PC-9 (cell line): ENCODE measurements around the gene PTOV1. TPM values are rescaled to one million over a fixed set of nuclear protein-coding genes. Genes with fewer than 3 reads are reported as not detected.

Source experiments
- BruUV-seq: library from RNA; stranded (reverse); fragments of 400-500 nt; replicated peaks from 2 replicates; lab custom pipeline; 2021; lab: Mats Ljungman, UMichigan
- CTCF ChIA-PET: fragments of 300-600 bp; sonication (Branson Sonifier 250); formaldehyde crosslinking; loops from one replicate; lab custom pipeline; 2022; ENCODE audit warnings: antibody characterized with exemption; lab: Charles Lee
- POLR2A ChIA-PET: fragments of 300-600 bp; sonication (Branson Sonifier 250); formaldehyde crosslinking; loops from one replicate; lab custom pipeline; 2022; ENCODE audit warnings: antibody characterized with exemption; ENCODE audit not compliant: unreplicated experiment; lab: Charles Lee
- DNase-seq, 2 experiments: peaks; one replicate each; pipeline versions ENCODE4 v3.0.0 to v3.0.0-alpha.2; 2015 to 2022; ENCODE audit warnings: mixed read lengths in 1 of 2
- H2AFZ ChIP-seq: fragments of 200-600 bp; sonication (generic); 2 replicates; pipeline ENCODE4 v1.8.1; 2017; ENCODE audit warnings: antibody characterized with exemption
- H3F3A ChIP-seq: fragments of 200-600 bp; sonication (generic); 2 replicates; pipeline ENCODE4 v1.8.1; 2017; ENCODE audit warnings: antibody characterized with exemption, mild to moderate bottlenecking, low read depth; ENCODE audit not compliant: insufficient read depth
- H3K27ac ChIP-seq: fragments of 200-600 bp; sonication (generic); 2 replicates; pipeline ENCODE4 v1.6.1; 2016; ENCODE audit warnings: mixed run types
- H3K27me3 ChIP-seq: fragments of 200-600 bp; sonication (generic); 2 replicates; pipeline ENCODE4 v1.6.1; 2016; ENCODE audit warnings: low read depth, mixed run types; ENCODE audit not compliant: insufficient read depth
- H3K36me3 ChIP-seq: fragments of 200-600 bp; sonication (generic); 2 replicates; pipeline ENCODE4 v1.6.1; 2016; ENCODE audit warnings: low read depth, mixed run types
- H3K4me1 ChIP-seq: fragments of 200-600 bp; sonication (generic); replicated peaks from 2 replicates; pipeline ENCODE4 v1.6.1; 2016; ENCODE audit warnings: mixed run types; ENCODE audit not compliant: insufficient read depth
- H3K4me2 ChIP-seq: fragments of 200-600 bp; sonication (generic); 2 replicates; pipeline ENCODE4 v1.6.1; 2017; ENCODE audit warnings: mixed run types
- H3K4me3 ChIP-seq: fragments of 200-600 bp; sonication (generic); 2 replicates; pipeline ENCODE4 v1.6.1; 2016; ENCODE audit warnings: mixed run types
- H3K79me2 ChIP-seq: fragments of 200-600 bp; sonication (generic); 2 replicates; pipeline ENCODE4 v1.6.1; 2017; ENCODE audit warnings: low read depth, mixed run types
- H3K9me2 ChIP-seq: fragments of 200-600 bp; sonication (generic); 2 replicates; pipeline ENCODE4 v1.8.1; 2017; ENCODE audit warnings: mild to moderate bottlenecking; ENCODE audit not compliant: insufficient read depth
- H3K9me3 ChIP-seq: fragments of 200-600 bp; sonication (generic); 2 replicates; pipeline ENCODE4 v1.8.1; 2016; ENCODE audit warnings: low read depth; ENCODE audit not compliant: insufficient read depth
- H4K20me1 ChIP-seq: fragments of 200-600 bp; sonication (generic); 2 replicates; pipeline ENCODE4 v1.8.1; 2017; ENCODE audit not compliant: insufficient read depth
- CTCF ChIP-seq: fragments of 200-600 bp; sonication (generic); conservative IDR thresholded peaks from 2 replicates; pipeline ENCODE4 v1.6.1; 2017; ENCODE audit warnings: mixed run types, antibody characterized with exemption, mild to moderate bottlenecking, moderate library complexity
- EZH2 ChIP-seq: fragments of 200-600 bp; sonication (generic); IDR thresholded peaks from 2 replicates; pipeline ENCODE4 v1.8.0; 2017; ENCODE audit warnings: antibody characterized with exemption, low read depth
- intact Hi-C: fragments of 100-400 bp; cut with micrococcal nuclease; formaldehyde crosslinking; loops from one replicate; pipeline ENCODE4 v1.10.0; 2022; ENCODE audit not compliant: unreplicated experiment
- total RNA-seq: library from RNA; stranded (reverse); gene quantifications from 2 replicates; pipeline ENCODE4 v1.2.3, GENCODE V29; 2021

PTOV1 gene
- total RNA-seq, 1 experiment from 2014 or later = 155 TPM

GRCh38 chr19:49820125-49820524, 30.8 kb upstream of the PTOV1 start:
- Histone ChIP-seq H3K4me1 (peaks cover 16% of the 10 kb centered on the region), H3K4me3 (no peak overlapping the region), H3K36me3 (0 out of 2 replicates have a peak, but pooled peaks cover 8% of the 10 kb centered on the region), H3K27ac (no peak overlapping the region), H3K9me3 (no peaks in the 10 kb centered on the region), H2AFZ (no peak overlapping the region), H4K20me1 (peaks cover 13% of the 10 kb centered on the region), H3K27me3 (no peaks in the 10 kb centered on the region), H3K79me2 (peaks cover 44% of the 10 kb centered on the region), H3F3A (peaks cover 10% of the 10 kb centered on the region), H3K9me2 (no peaks in the 10 kb centered on the region), H3K4me2 (no peak overlapping the region)
- BruUV-seq = no TSS peak
- ChIA-PET CTCF (interaction anchor here (1.2 kb wide), 1 partner anchor 31 kb away, joined by 7 read pairs; the partner anchor contains the start of gene PTOV1), POLR2A (no interaction called here)
- intact Hi-C loops = no loop called here
- DNase-seq = no peak
- TF ChIP-seq EZH2 (no peak), CTCF (no peak)

GRCh38 chr19:49823472-49823871, 27.5 kb upstream of the PTOV1 start:
- POLR2A ChIA-PET = no interaction called here
- BruUV-seq = no TSS peak
- peaks cover 35% of the 10 kb centered on the region for H4K20me1 ChIP-seq

GRCh38 chr19:49824662-49825061, 26.3 kb upstream of the PTOV1 start:
- H3K4me1 ChIP-seq = peaks cover under 1% of the 10 kb centered on the region; the same call in 1 of the 2 replicates
- intact Hi-C loops = no loop called here
- H4K20me1 ChIP-seq = peaks cover 44% of the 10 kb centered on the region
- H3K4me2 ChIP-seq = no peak overlapping the region
- TF ChIP-seq EZH2 (no peak), CTCF (no peak)
- no peak overlapping the region for H3K4me3 ChIP-seq
- no peaks in the 10 kb centered on the region for H3K9me3 ChIP-seq
- no TSS peak for BruUV-seq
- DNase-seq = no peak
- no peak overlapping the region for H2AFZ ChIP-seq
- ChIA-PET CTCF (no interaction called here), POLR2A (no interaction called here)
- 0 out of 2 replicates have a peak, but pooled peaks cover 8% of the 10 kb centered on the region for H3K36me3 ChIP-seq
- peaks cover 34% of the 10 kb centered on the region for H3K79me2 ChIP-seq
- H3K27me3 ChIP-seq = no peaks in the 10 kb centered on the region
- H3F3A ChIP-seq = no peaks in the 10 kb centered on the region; the same call in 1 of the 2 replicates
- H3K9me2 ChIP-seq = no peaks in the 10 kb centered on the region
- no peak overlapping the region for H3K27ac ChIP-seq

More at GRCh38 chr19:49823472-49823871, 27.5 kb upstream of the PTOV1 start:
- Histone ChIP-seq H3K27ac (no peak overlapping the region), H3K36me3 (0 out of 2 replicates have a peak, but pooled peaks cover 8% of the 10 kb centered on the region), H3K27me3 (no peaks in the 10 kb centered on the region), H2AFZ (no peak overlapping the region), H3K9me3 (no peaks in the 10 kb centered on the region), H3K4me1 (peaks cover 8% of the 10 kb centered on the region), H3K4me3 (no peak overlapping the region), H3K79me2 (peaks cover 45% of the 10 kb centered on the region), H3K4me2 (no peak overlapping the region), H3F3A (no peaks in the 10 kb centered on the region; the same call in 1 of the 2 replicates), H3K9me2 (no peaks in the 10 kb centered on the region)
- intact Hi-C loops = no loop called here
- CTCF ChIA-PET = no interaction called here
- TF ChIP-seq EZH2 = no peak
- no peak for TF ChIP-seq CTCF
- no peak for DNase-seq
